BJ (cell line): ENCODE data around the gene ATP8A2. TPM values are rescaled to one million over a fixed set of nuclear protein-coding genes. Genes with fewer than 3 reads are reported as not detected.

ENCODE experiments used
- CTCF ChIA-PET: fragments of 350-600 bp; formaldehyde crosslinking; extraction: SDS; loops from one replicate; lab custom pipeline; 2021; ENCODE audit warnings: antibody characterized with exemption, inconsistent platforms; lab: Yijun Ruan, JAX
- POLR2A ChIA-PET: fragments of 300-600 bp; sonication (Branson Sonifier 250); formaldehyde crosslinking; extraction: SDS; loops from one replicate; lab custom pipeline; 2021; ENCODE audit warnings: antibody characterized with exemption; lab: Charles Lee
- DNase-seq: peaks from one replicate; pipeline ENCODE4 v3.0.0-alpha.2; 2011; ENCODE audit warnings: low read depth
- H3K27me3 ChIP-seq: 2 replicates; pipeline ENCODE4 v1.6.0; 2011; ENCODE audit warnings: low read length; ENCODE audit not compliant: control insufficient read depth, insufficient read depth
- H3K36me3 ChIP-seq: 2 replicates; pipeline ENCODE4 v1.5.1; 2011; ENCODE audit warnings: low read length; ENCODE audit not compliant: control insufficient read depth, insufficient read depth
- H3K4me3 ChIP-seq: 2 replicates; pipeline ENCODE4 v1.5.1; 2011; ENCODE audit warnings: low read depth, mild to moderate bottlenecking, control low read depth, low read length
- CTCF ChIP-seq: IDR thresholded peaks from 2 replicates; pipeline ENCODE4 v1.5.1; 2011; ENCODE audit warnings: low read depth, mild to moderate bottlenecking, control low read depth, inconsistent platforms, low read length, moderate library complexity; ENCODE audit not compliant: insufficient read depth
- polyA plus RNA-seq: library from polyadenylated mRNA; depleted of rRNA; stranded (reverse); fragments of >200 nt; gene quantifications from 2 replicates; pipeline ENCODE4 v1.2.3, GENCODE V29; 2011

The ATP8A2 gene
- polyA plus RNA-seq, 1 experiment = 0.02 TPM

- no peaks in the 10 kb centered on the region for H3K27me3 ChIP-seq
- no peak for DNase-seq
- TF ChIP-seq CTCF = no peak
- H3K4me3 ChIP-seq = no peak overlapping the region
- H3K36me3 ChIP-seq = no peaks in the 10 kb centered on the region
- POLR2A ChIA-PET = no interaction called here
- CTCF ChIA-PET = no interaction called here
Observed at GRCh38 chr13:25674371-25674770, 302.6 kb downstream of the ATP8A2 start.

- ChIA-PET POLR2A (no interaction called here), CTCF (no interaction called here)
- DNase-seq = no peak
- H3K27me3 ChIP-seq = no peaks in the 10 kb centered on the region
- TF ChIP-seq CTCF = no peak
- H3K36me3 ChIP-seq = no peaks in the 10 kb centered on the region
- H3K4me3 ChIP-seq = no peak overlapping the region
Observed at GRCh38 chr13:25675060-25675459, 303.3 kb downstream of the ATP8A2 start.

- POLR2A ChIA-PET = no interaction called here
- H3K27me3 ChIP-seq = no peaks in the 10 kb centered on the region
- no peak for TF ChIP-seq CTCF
- no peak overlapping the region for H3K4me3 ChIP-seq
- CTCF ChIA-PET = no interaction called here
- H3K36me3 ChIP-seq = no peaks in the 10 kb centered on the region
- no peak for DNase-seq
Observed at GRCh38 chr13:25677956-25678355, 306.2 kb downstream of the ATP8A2 start.

GRCh38 chr13:25678398-25678797, 306.6 kb downstream of the ATP8A2 start:
- Histone ChIP-seq H3K4me3 (no peak overlapping the region), H3K27me3 (no peaks in the 10 kb centered on the region), H3K36me3 (no peaks in the 10 kb centered on the region)
- no peak for TF ChIP-seq CTCF
- no peak for DNase-seq
- POLR2A ChIA-PET = no interaction called here
- CTCF ChIA-PET = no interaction called here

GRCh38 chr13:25679159-25679558, 307.4 kb downstream of the ATP8A2 start:
- Histone ChIP-seq H3K27me3 (no peaks in the 10 kb centered on the region), H3K36me3 (no peaks in the 10 kb centered on the region), H3K4me3 (no peak overlapping the region)
- ChIA-PET POLR2A (no interaction called here), CTCF (no interaction called here)
- no peak for TF ChIP-seq CTCF
- DNase-seq = no peak
